Fibroblast of lung (primary cell): ENCODE data around the gene CYP24A1.

Experiments
- CTCF ChIP-seq, 2 donors: IDR thresholded peaks in 1 of 2; conservative IDR thresholded peaks in 1 of 2; 1 replicate in 1 of 2; 2 replicates in 1 of 2; pipeline ENCODE4 v1.5.1; 2011 to 2012; ENCODE audit warnings: low read length in 2 of 2, control low read depth in 1 of 2, inconsistent platforms in 1 of 2, low read depth in 1 of 2, mild to moderate bottlenecking in 1 of 2
- EZH2 ChIP-seq: IDR thresholded peaks from 2 replicates; pipeline ENCODE4 v1.5.1; 2012; ENCODE audit warnings: low read length, control low read depth, mild to moderate bottlenecking; ENCODE audit errors: missing control alignments

- peak; percentile 34 to 41 for TF ChIP-seq CTCF (conservative IDR thresholded peaks at IDR 0.05 in 1 of 2, IDR thresholded peaks at IDR 0.05 in 1 of 2; ENCODE audit: low read depth in 1 of 2, low read length in 2 of 2)
- no peak for TF ChIP-seq EZH2
Observed at GRCh38 chr20:54197621-54198604, 24.1 kb upstream of the CYP24A1 start.
